K562 (cell line): ENCODE data around the gene HSDL1. TPM values are rescaled to one million over a fixed set of nuclear protein-coding genes. Genes with fewer than 3 reads are reported as not detected.

Experiments used
- ATAC-seq: fragments of 200-7000 bp; cut with Tn5 transposase; 3 replicates; pipeline ENCODE4 v1.9.1; 2020; ENCODE audit warnings: moderate library complexity
- BruUV-seq: library from RNA; stranded (reverse); fragments of 400-500 nt; replicated peaks from 2 replicates; lab custom pipeline; 2021; lab: Mats Ljungman, UMichigan
- CTCF ChIA-PET: fragments of 300-600 bp; formaldehyde crosslinking; extraction: SDS; loops from one replicate; lab custom pipeline; 2021; ENCODE audit warnings: low intra/inter-chr PET ratio; lab: Yijun Ruan, JAX
- POLR2A ChIA-PET: fragments of 300-600, 350-650 bp; sonication (Branson Sonifier 250); formaldehyde crosslinking; extraction: SDS; loops from one replicate; lab custom pipeline; 2021; ENCODE audit warnings: antibody characterized with exemption, inconsistent platforms; lab: Yijun Ruan, JAX
- DNase-seq, 4 experiments: peaks; one replicate each; pipeline versions ENCODE4 v3.0.0 to v3.0.0-alpha.2; 2011 to 2018; ENCODE audit warnings: low spot score in 3 of 4, mixed read lengths in 3 of 4; ENCODE audit errors: extremely low read depth in 1 of 4
- FAIRE-seq: peaks from 2 replicates; lab custom pipeline; 2011; peaks lifted over from hg19 to GRCh38; lab: Jason Lieb, UNC
- H2AFZ ChIP-seq: 2 replicates; pipeline ENCODE4 v1.6.0; 2011; ENCODE audit warnings: low read depth, low read length, control low read depth, inconsistent platforms
- H3K27ac ChIP-seq: fragments of 200-600 bp; 3 replicates; pipeline ENCODE4 v1.8.0; 2011; ENCODE audit warnings: low read depth, mild to moderate bottlenecking, control low read depth, inconsistent platforms, low read length, moderate library complexity, mixed read lengths; ENCODE audit errors: extremely low read depth
- H3K27me3 ChIP-seq, 2 experiments: fragments of 300-600 bp in 1 of 2; 2 replicates in 1 of 2; 3 replicates in 1 of 2; pipeline versions ENCODE4 v1.6.0 to v1.8.0; 2011; ENCODE audit warnings: inconsistent platforms in 2 of 2, low read length in 2 of 2, mild to moderate bottlenecking in 1 of 2, mixed read lengths in 1 of 2, moderate library complexity in 1 of 2; ENCODE audit not compliant: control insufficient read depth in 2 of 2, insufficient read depth in 2 of 2
- H3K36me3 ChIP-seq: fragments of 300-600 bp; 3 replicates; pipeline ENCODE4 v1.8.0; 2011; ENCODE audit warnings: mild to moderate bottlenecking, low read length, inconsistent platforms; ENCODE audit not compliant: control insufficient read depth, insufficient read depth
- H3K4me1 ChIP-seq, 2 experiments: fragments of 200-600 bp in 1 of 2; replicated peaks in 1 of 2; 2 replicates in 1 of 2; 3 replicates in 1 of 2; pipeline versions ENCODE4 v1.5.1 to v1.8.0; 2011; ENCODE audit warnings: inconsistent platforms in 2 of 2, low read length in 2 of 2, mild to moderate bottlenecking in 1 of 2, mixed read lengths in 1 of 2, moderate library complexity in 1 of 2; ENCODE audit not compliant: control insufficient read depth in 2 of 2, insufficient read depth in 2 of 2
- H3K4me2 ChIP-seq: 2 replicates; pipeline ENCODE4 v1.6.1; 2011; ENCODE audit warnings: low read length, control low read depth, inconsistent platforms, mixed read lengths; ENCODE audit not compliant: insufficient read depth
- H3K4me3 ChIP-seq: fragments of 200-600 bp; sonication (generic), shearing (Covaris generic); 2 replicates; pipeline ENCODE4 v1.5.1; 2016; ENCODE audit warnings: control low read depth, inconsistent platforms
- H3K79me2 ChIP-seq: fragments of 200-600 bp; 3 replicates; pipeline ENCODE4 v1.8.0; 2011; ENCODE audit warnings: low read length, inconsistent platforms; ENCODE audit not compliant: control insufficient read depth, insufficient read depth
- H3K9ac ChIP-seq, 2 experiments: 2 replicates each; pipeline versions ENCODE4 v1.6.0 to v1.6.1; 2011; ENCODE audit warnings: low read depth in 2 of 2, low read length in 2 of 2, control low read depth in 1 of 2, inconsistent platforms in 1 of 2, mild to moderate bottlenecking in 1 of 2, mixed read lengths in 1 of 2; ENCODE audit not compliant: insufficient read depth in 1 of 2
- H3K9me1 ChIP-seq: one replicate; pipeline ENCODE4 v1.6.0; 2011; ENCODE audit warnings: inconsistent platforms, mild to moderate bottlenecking, low read length, moderate library complexity; ENCODE audit not compliant: control insufficient read depth, insufficient read depth
- H3K9me3 ChIP-seq: replicated peaks from 2 replicates; pipeline ENCODE4 v1.5.1; 2011; ENCODE audit warnings: low read depth, low read length, inconsistent platforms; ENCODE audit not compliant: control insufficient read depth, insufficient read depth
- H4K20me1 ChIP-seq: replicated peaks from 2 replicates; pipeline ENCODE4 v1.6.1; 2011; ENCODE audit warnings: low read length, inconsistent platforms, mixed read lengths; ENCODE audit not compliant: control insufficient read depth, insufficient read depth
- BRD9 ChIP-seq: fragments of 450-650 bp; IDR thresholded peaks from 2 replicates; pipeline ENCODE4 v1.6.1; 2018; ENCODE audit warnings: low read depth; ENCODE audit not compliant: partially characterized antibody
- ELF1 ChIP-seq: fragments of 200-800 bp; sonication (Bioruptor generic); IDR thresholded peaks from 2 replicates; pipeline ENCODE4 v1.6.1; 2016; ENCODE audit warnings: missing genetic modification characterization, missing compliant biosample characterization
- GTF2E2 ChIP-seq: fragments of 200-800 bp; sonication (Bioruptor generic); IDR thresholded peaks from 2 replicates; pipeline ENCODE4 v1.6.1; 2016; ENCODE audit warnings: missing genetic modification characterization, missing compliant biosample characterization
- ID3 ChIP-seq, 2 experiments: fragments of 250-450 bp in 1 of 2; fragments of 450-650 bp in 1 of 2; sonication (Bioruptor Pico) in 1 of 2; IDR thresholded peaks; 2 replicates each; pipeline versions ENCODE4 v1.6.1 to v1.8.0; 2016 to 2021; ENCODE audit warnings: mild to moderate bottlenecking in 2 of 2, moderate library complexity in 2 of 2, missing compliant biosample characterization in 1 of 2, missing genetic modification characterization in 1 of 2
- MAX ChIP-seq: sonication (generic); formaldehyde crosslinking; IDR thresholded peaks from 2 replicates; pipeline ENCODE4 v1.9.0; 2022; ENCODE audit warnings: mild to moderate bottlenecking, missing genetic modification reagents
- PTBP1 ChIP-seq: fragments of 200-400 bp; formaldehyde crosslinking; IDR thresholded peaks from 2 replicates; pipeline ENCODE4 v1.6.1; 2017; ENCODE audit warnings: low read depth, low read length
- SAFB2 ChIP-seq: fragments of 200-400 bp; formaldehyde crosslinking; IDR thresholded peaks from 2 replicates; pipeline ENCODE4 v1.6.1; 2018; ENCODE audit warnings: borderline replicate concordance, low read length, low read depth, moderate library complexity; ENCODE audit not compliant: severe bottlenecking
- SUPT5H ChIP-seq: fragments of 450-650 bp; IDR thresholded peaks from 2 replicates; pipeline ENCODE4 v1.6.1; 2016
- TBP ChIP-seq: optimal IDR thresholded peaks from 2 replicates; pipeline ENCODE3; 2011; ENCODE audit warnings: low read depth, low read length, improper control_type of control experiment
- TCF7 ChIP-seq: sonication (generic); IDR thresholded peaks from 2 replicates; pipeline ENCODE4 v1.6.1; 2016; ENCODE audit warnings: antibody characterized with exemption, borderline replicate concordance
- THAP12 ChIP-seq: fragments of 250-450 bp; sonication (Bioruptor Pico); IDR thresholded peaks from 2 replicates; pipeline ENCODE4 v1.9.0; 2021; ENCODE audit warnings: mild to moderate bottlenecking, inconsistent platforms
- USF2 ChIP-seq: sonication (generic); formaldehyde crosslinking; IDR thresholded peaks from 2 replicates; pipeline ENCODE4 v1.5.0; 2020; ENCODE audit warnings: missing genetic modification reagents
- ZNF174 ChIP-seq: fragments of 250-450 bp; sonication (Bioruptor Pico); IDR thresholded peaks from 2 replicates; pipeline ENCODE4 v1.4.0; 2020; ENCODE audit warnings: mild to moderate bottlenecking
- ZNF263 ChIP-seq: sonication (generic); formaldehyde crosslinking; IDR thresholded peaks from 2 replicates; pipeline ENCODE4 v1.8.0; 2022; ENCODE audit warnings: mild to moderate bottlenecking, missing genetic modification reagents, borderline replicate concordance
- ZNF79 ChIP-seq: fragments of 250-450 bp; sonication (Bioruptor Pico); IDR thresholded peaks from 2 replicates; pipeline ENCODE4 v1.4.0; 2020; ENCODE audit warnings: low read depth, mild to moderate bottlenecking, moderate library complexity
- WGBS: fragments of 100-300 bp; shearing (Covaris generic); methylation state at CpG from one replicate; pipeline ENCODE4 v1.1.6; 2016; ENCODE audit warnings: low coverage, mixed read lengths; ENCODE audit not compliant: insufficient coverage; ENCODE audit errors: missing lambda C conversion rate; 5-methylcytosine and 5-hydroxymethylcytosine counted together
- in situ Hi-C: fragments of 300-500 bp; cut with MboI; formaldehyde crosslinking; loops from 4 replicates; pipeline ENCODE4 v1.15.0; 2018; ENCODE audit warnings: inconsistent platforms, mixed read lengths
- intact Hi-C: fragments of 100-400 bp; cut with micrococcal nuclease; formaldehyde crosslinking; loops from 2 replicates; pipeline ENCODE4 v1.14.2; 2022
- polyA plus RNA-seq, 8 experiments: library from polyadenylated mRNA; depleted of rRNA in 4 of 8; stranded (reverse) in 5 of 8; unstranded in 3 of 8; fragments of >200 nt; fragmentation: Nextera tagmentation in 2 of 8; fragmentation: Illumina TruSeq in 1 of 8; extraction: Ambion mirVana in 2 of 8; extraction: Trizol in 1 of 8; gene quantifications; 2 replicates each; pipeline versions ENCODE4 v1.2.1 to v1.2.3, GENCODE V29; 2011 to 2014; ENCODE audit warnings: inconsistent platforms in 1 of 8, missing spikeins in 1 of 8
- total RNA-seq, 7 experiments: library from RNA; depleted of rRNA in 6 of 7; stranded (reverse); fragments of >200 nt in 6 of 7; fragmentation: Illumina TruSeq in 2 of 7; extraction: Trizol in 2 of 7; gene quantifications; 2 replicates each; pipeline versions ENCODE4 v1.2.1 to v1.2.3, GENCODE V29; 2011 to 2021; ENCODE audit warnings: low replicate concordance in 1 of 7

Gene HSDL1
- total and polyA plus RNA-seq, 9 of the 15 experiments (the other 6 are each of a cell fraction or from before 2014, with no cell fraction given): 14.8 to 41.2 (median 27.7) TPM

GRCh38 chr16:84115919-84116719, 28.9 kb downstream of the HSDL1 start:
- FAIRE-seq (peak; percentile 89), ATAC-seq (peak; percentile 75), DNase-seq (peak in 2 of 4 experiments; percentile 75 to 91)
- Histone ChIP-seq H3K27ac (peak overlapping the region; percentile 90), H3K36me3 (peaks cover 3% of the 10 kb centered on the region; the same call in 1 of the 3 replicates), H3K9me1 (no peaks in the 10 kb centered on the region), H4K20me1 (no peaks in the 10 kb centered on the region; the same call in 1 of the 2 replicates), H2AFZ (peak overlapping the region; percentile 95), H3K79me2 (peaks cover 55% of the 10 kb centered on the region), H3K27me3 (no peaks in the 10 kb centered on the region), H3K4me2 (peak overlapping the region; percentile 91), H3K4me3 (peak overlapping the region; percentile 74), H3K9ac (peak overlapping the region; percentile 94 to 100), H3K4me1 (peaks cover 9 to 27% of the 10 kb centered on the region in 2 experiments; a peak in 3 of 5 replicates), H3K9me3 (no peaks in the 10 kb centered on the region)
- no TSS peak for BruUV-seq
- ChIA-PET POLR2A (interaction anchor here (0.6 to 10.0 kb wide), 21 partner anchors 10 to 404 kb away, joined by 3 to 145 read pairs (median 4); partner anchors contain the start of genes DNAAF1, HSDL1 and TAF1C), CTCF (no interaction called here)
- intact Hi-C loops (loop anchor here (1.0 kb wide), 2 partner anchors 22 to 70 kb away; no protein-coding TSS in a partner anchor), in situ Hi-C loops (no loop called here)
- under 1% methylated on average over 55 of the region's 57 CpGs for WGBS
- TF ChIP-seq SUPT5H (no peak), ID3 (CRISPR knock-in tag; IDR thresholded peaks at IDR 0.05) (no peak), ID3 (tag; IDR thresholded peaks at IDR 0.05) (0 out of 2 replicates have a peak, but pooled peaks have one; percentile 16), ZNF263 (CRISPR knock-in tag) (peak; percentile 40; the same call in 1 of the 2 replicates), ELF1 (tag) (peak; percentile 90), TBP (peak; percentile 54), USF2 (CRISPR knock-in tag) (no peak), ZNF79 (no peak), SAFB2 (no peak), BRD9 (peak; percentile 55), TCF7 (peak; percentile 8; the same call in 1 of the 2 replicates), ZNF174 (no peak), THAP12 (no peak), MAX (no peak), PTBP1 (no peak), GTF2E2 (tag) (peak; percentile 82)
